ACHN (cell line): Measurements from ENCODE around the gene RAB3A.

Experiments
- DNase-seq: peaks from one replicate; pipeline ENCODE4 v3.0.0-alpha.2; 2015
- in situ Hi-C: cut with HindIII; loops from 2 replicates; pipeline ENCODE4 v1.10.0; 2017; ENCODE audit warnings: low sequenced_read_pairs, low pct_ligation_motif_present, low pct_unique_long_range_greater_than_20kb

Gene RAB3A, protein sequence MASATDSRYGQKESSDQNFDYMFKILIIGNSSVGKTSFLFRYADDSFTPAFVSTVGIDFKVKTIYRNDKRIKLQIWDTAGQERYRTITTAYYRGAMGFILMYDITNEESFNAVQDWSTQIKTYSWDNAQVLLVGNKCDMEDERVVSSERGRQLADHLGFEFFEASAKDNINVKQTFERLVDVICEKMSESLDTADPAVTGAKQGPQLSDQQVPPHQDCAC

GRCh38 chr19:18203863-18204393 lies at the start of gene RAB3A:
Gene RAB3A (minus strand): TSS chr19:18204042. CDS start chr19:18202740, 1,302 bp downstream.
- DNase-seq: peak; percentile 99
- in situ Hi-C loops: no loop called here

- no peak for DNase-seq
- in situ Hi-C loops: no loop called here
Observed at GRCh38 chr19:18253130-18253529, 49.3 kb upstream of the RAB3A start.

- in situ Hi-C loops: no loop called here
Observed at GRCh38 chr19:18252370-18252717, 48.5 kb upstream of the RAB3A start.

GRCh38 chr19:18251587-18252369 lies 47.9 kb upstream of the RAB3A start:
- peak; percentile 50 for DNase-seq
- in situ Hi-C loops: no loop called here

More at GRCh38 chr19:18252370-18252717, 48.5 kb upstream of the RAB3A start:
- DNase-seq: no peak

- in situ Hi-C loops: no loop called here
- no peak for DNase-seq
Observed at GRCh38 chr19:18249834-18250233, 46.0 kb upstream of the RAB3A start.

GRCh38 chr19:18245297-18245696 lies 41.5 kb upstream of the RAB3A start:
- no peak for DNase-seq
- in situ Hi-C loops: no loop called here

DNA sequence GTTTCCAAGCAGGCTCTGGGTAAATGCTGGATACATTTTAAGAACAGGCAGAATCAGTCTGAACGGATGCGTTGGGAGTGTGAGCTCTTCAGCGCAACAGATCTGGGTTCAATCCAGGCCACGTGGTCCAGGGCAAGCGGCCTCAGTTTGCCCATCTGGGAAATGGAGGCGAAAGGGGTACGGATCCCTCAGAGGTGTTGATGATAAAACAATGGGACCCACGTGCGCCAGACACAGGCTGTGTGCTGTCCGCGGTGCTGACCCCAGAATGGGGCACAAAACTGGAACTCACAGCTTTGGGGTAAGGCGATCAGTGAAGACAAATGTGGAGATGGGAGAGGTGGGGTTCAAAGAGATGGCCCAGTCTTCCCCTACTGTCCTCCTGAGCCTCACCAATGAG lies 35.5 kb upstream of the RAB3A start:
- DNase-seq: no peak
- in situ Hi-C loops: no loop called here

DNA sequence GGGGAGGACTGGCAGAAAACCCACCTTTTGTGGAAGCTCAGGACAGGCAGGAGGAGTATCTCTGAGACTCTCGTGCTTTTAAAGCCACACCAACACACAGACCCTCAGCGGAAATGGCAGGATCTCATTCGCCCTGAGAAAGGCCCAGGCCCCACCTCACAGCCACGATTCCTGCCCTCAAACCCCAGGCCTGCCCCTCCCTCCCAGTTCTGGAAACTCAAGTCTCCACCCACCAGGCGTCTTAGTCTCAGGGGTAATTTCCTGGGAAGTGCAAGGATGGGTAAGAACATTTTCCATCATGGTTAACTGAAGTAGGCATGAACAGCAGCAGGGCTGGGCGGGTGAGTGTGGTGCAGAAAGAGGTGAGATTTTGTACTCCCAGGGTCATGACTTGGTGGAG lies 30.4 kb upstream of the RAB3A start:
- in situ Hi-C loops: no loop called here
- no peak for DNase-seq

DNA sequence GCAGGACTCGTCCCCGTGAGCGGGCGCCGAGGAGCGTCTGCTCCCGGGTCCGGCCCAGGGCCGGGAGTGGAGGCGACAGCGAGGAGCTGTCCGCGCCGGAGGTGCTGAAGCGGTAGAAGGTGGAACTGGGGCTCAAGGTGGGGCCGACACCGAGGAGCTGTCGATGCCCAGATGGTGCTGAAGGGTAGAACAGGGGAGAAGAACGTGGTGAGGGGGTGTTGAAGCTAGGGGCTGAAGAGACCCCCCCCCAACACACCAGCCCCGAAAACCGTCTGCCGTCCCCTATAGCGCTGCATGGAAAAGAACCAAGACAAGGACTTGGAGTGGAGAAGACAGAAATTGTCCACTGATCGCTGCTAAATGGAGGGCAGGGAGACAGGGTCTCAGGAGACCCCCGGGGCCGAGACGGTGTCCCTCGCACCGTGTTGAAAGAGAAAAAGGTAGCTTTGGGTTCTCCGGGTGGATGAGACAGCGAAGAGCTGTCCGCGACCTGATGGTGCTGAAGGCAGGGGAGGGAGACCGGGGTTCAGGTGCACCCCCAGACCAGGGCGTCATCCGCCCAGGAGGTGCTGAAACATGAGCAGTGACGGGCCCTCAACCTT lies 29.5 kb upstream of the RAB3A start:
- DNase-seq: peak; percentile 75
- in situ Hi-C loops: no loop called here

- no peak for DNase-seq
Observed at GRCh38 chr19:18232540-18233223, 28.8 kb upstream of the RAB3A start.

GRCh38 chr19:18231775-18232174 lies 27.9 kb upstream of the RAB3A start:
- DNase-seq: no peak
- in situ Hi-C loops: no loop called here

More at GRCh38 chr19:18232540-18233223, 28.8 kb upstream of the RAB3A start:
- in situ Hi-C loops: no loop called here

GRCh38 chr19:18230941-18231734 lies 27.3 kb upstream of the RAB3A start:
- DNase-seq: no peak
- in situ Hi-C loops: no loop called here

GRCh38 chr19:18229915-18230314 lies 26.1 kb upstream of the RAB3A start:
- DNase-seq: no peak

DNA sequence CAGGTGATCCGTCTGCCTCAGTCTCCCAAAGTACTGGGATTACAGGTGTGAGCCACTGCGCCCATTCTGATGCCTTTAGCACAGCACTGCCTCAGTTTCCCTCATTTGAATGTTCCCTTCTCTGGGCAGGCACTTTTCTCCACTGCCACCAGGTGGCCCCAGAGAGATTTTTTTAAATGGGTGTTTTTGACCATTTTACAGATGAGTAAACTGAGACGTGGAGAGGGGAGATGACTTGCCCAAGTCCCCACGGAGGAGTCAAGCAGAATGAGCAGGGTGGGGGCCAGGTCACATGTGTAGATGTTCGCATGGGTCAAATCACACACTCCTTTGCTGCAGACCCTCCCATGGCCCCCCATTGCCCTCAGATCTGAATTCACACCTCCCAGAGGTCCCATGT lies 25.6 kb upstream of the RAB3A start:
- in situ Hi-C loops: no loop called here
- DNase-seq: no peak

More at GRCh38 chr19:18229915-18230314, 26.1 kb upstream of the RAB3A start:
- in situ Hi-C loops: no loop called here

- DNase-seq: no peak
Observed at GRCh38 chr19:18227781-18228271, 24.0 kb upstream of the RAB3A start.

DNA sequence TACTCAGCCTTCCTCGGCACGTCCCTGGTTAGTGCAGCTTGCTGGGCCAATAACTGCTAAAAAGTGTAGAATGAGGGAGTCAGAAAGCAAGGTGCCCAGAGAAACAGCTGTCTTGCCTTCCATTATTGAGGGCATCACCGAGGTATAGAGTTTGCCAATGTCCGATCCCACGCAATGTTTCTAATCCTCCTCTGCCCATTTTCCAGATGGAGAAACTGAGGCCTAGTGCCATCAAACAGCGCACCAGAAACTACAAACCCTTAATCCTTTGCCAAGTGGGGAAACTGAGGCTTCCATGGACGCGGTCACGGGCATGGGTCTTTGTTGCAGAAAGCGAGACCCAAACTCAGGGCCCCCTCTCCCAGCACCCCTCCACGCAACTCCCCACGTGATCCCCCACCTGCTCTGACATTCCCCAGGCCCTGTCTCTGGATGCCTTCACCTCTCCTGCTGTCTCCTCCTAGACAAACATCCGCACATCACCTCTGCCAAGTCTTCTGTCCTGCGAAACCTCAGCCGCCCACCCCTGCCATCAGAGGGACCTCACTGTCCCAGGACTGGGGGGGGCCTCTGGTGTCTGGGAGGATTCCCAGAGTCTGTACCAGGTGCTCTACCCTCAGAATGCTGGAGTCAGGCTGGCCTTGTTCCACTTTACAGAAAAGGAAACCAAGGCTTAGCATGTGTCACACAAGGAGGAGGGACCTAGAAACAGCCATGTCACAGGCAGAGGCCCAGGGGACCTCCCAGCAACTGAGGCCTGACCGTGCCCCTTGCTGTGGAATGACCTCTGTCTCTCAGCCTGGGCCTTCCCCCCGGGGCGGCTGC lies 23.3 kb upstream of the RAB3A start:
- in situ Hi-C loops: no loop called here

More at GRCh38 chr19:18227781-18228271, 24.0 kb upstream of the RAB3A start:
- in situ Hi-C loops: no loop called here

More for the DNA sequence above, 23.3 kb upstream of the RAB3A start:
- no peak for DNase-seq
